ENCODE data around the gene TSNAX.

The TSNAX gene

GRCh38 chr1:231518485-231519034 is 9.9 kb upstream of the TSNAX start:
- no peak for DNase-seq (ENCODE audit: low read depth, low spot score)
- CTCF ChIA-PET, result interaction anchor here (1.1 to 1.2 kb wide), 2 partner anchors 9 to 10 kb away, joined by 3 to 4 read pairs; partner anchors contain the start of gene TSNAX
- POLR2A ChIA-PET, result no interaction called here
- no peak for TF ChIP-seq CTCF (IDR thresholded peaks at IDR 0.05; ENCODE audit: insufficient read depth, low read length, missing control alignments)
- no peak overlapping the region for H3K4me3 ChIP-seq (ENCODE audit: low read depth, low read length)

GRCh38 chr1:231519166-231519565 is 9.3 kb upstream of the TSNAX start:
- CTCF ChIA-PET, result interaction anchor here (1.1 to 1.2 kb wide), 2 partner anchors 9 to 10 kb away, joined by 3 to 4 read pairs; partner anchors contain the start of gene TSNAX
- POLR2A ChIA-PET, result no interaction called here

DNA sequence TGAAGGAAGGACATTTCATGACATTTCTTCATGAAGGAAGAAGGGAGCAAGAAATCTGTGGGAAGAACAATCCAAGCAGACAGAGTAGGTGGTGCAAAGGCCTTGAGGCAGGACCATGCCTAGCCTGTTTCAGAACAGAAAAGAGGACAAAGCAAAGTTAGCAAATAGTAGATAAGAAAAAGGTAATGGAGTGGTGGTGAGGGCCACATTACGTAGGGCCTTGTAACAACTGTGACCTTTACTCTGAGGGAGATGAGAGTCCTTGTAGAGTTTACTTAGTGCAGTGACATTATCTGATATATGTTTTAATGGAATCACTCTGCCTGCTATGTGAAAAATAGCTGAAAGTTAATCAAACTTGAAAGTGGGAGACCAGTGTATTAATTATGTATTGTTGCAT is 6.4 kb upstream of the TSNAX start:
- TF ChIP-seq CTCF (IDR thresholded peaks at IDR 0.05; ENCODE audit: insufficient read depth, low read length, missing control alignments), result no peak
- no peak for DNase-seq (ENCODE audit: low read depth, low spot score)
- CTCF ChIA-PET, result no interaction called here
- no peak overlapping the region for H3K4me3 ChIP-seq (ENCODE audit: low read depth, low read length)
- POLR2A ChIA-PET, result interaction anchor here (0.6 kb wide), 1 partner anchor 103 kb away, joined by 3 read pairs; no protein-coding TSS in a partner anchor

More at GRCh38 chr1:231519166-231519565, 9.3 kb upstream of the TSNAX start:
- H3K4me3 ChIP-seq (ENCODE audit: low read depth, low read length), result no peak overlapping the region
- TF ChIP-seq CTCF (IDR thresholded peaks at IDR 0.05; ENCODE audit: insufficient read depth, low read length, missing control alignments), result no peak
- no peak for DNase-seq (ENCODE audit: low read depth, low spot score)

DNA sequence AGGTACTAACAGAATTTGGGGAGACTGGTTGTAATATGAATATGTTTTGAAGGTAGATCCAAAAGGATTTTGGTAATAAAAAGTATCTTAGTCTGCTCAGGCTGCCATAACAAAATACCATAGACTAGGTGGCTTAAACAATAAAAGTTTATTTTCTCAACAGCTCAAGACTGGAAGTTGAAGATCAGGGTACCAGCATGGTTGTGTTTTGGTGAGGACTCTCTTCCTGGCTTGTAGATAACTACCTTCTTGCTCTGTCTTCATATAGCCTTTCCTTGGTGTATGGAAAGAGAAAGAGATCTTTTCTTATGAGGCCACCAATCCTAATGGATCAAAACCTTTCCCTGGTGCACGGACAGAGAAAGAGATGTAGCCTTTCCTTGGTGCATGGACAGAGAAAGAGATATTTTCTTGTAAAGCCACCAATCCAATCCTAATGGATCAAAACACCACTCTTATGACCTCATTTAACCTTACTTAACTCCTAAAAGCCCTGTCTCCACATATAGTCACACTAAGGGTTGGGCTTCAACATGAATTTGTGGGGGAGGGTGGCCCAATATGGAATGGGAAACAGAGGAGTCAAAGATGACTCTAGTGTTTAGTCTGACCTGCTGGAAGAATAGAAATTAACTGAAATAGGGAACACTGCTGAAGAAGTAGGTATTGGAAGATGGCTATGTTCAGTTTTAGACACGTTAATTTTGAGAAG is 5.4 kb upstream of the TSNAX start:
- no peak for DNase-seq (ENCODE audit: low read depth, low spot score)
- H3K4me3 ChIP-seq (ENCODE audit: low read depth, low read length), result no peak overlapping the region
- ChIA-PET CTCF (no interaction called here), POLR2A (no interaction called here)
- no peak for TF ChIP-seq CTCF (IDR thresholded peaks at IDR 0.05; ENCODE audit: insufficient read depth, low read length, missing control alignments)

DNA sequence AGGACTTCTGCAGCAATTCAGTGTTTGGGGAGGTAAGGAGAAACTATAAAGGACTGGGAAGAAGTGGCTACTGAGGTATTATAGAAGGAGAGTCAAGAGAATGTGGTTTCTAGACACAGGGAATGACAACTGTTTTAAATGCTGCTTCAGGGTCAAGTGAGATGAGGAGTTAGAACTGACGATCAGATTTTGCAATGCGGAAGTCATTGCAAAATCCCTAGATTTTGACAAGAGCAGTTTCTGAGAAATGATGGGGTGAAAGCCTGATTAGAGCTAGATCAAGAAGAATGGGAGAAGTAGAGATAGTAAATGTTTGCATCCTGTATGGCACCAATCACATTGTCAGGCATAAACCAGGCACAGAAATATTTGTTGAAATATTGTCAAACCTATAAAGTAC is 4.7 kb upstream of the TSNAX start:
- DNase-seq (ENCODE audit: low read depth, low spot score), result no peak

More for the DNA sequence above, 4.7 kb upstream of the TSNAX start:
- POLR2A ChIA-PET, result no interaction called here
- CTCF ChIA-PET, result no interaction called here
- TF ChIP-seq CTCF (IDR thresholded peaks at IDR 0.05; ENCODE audit: insufficient read depth, low read length, missing control alignments), result no peak
- no peak overlapping the region for H3K4me3 ChIP-seq (ENCODE audit: low read depth, low read length)
